Measurements from ENCODE around the gene MDK.

MDK gene

GRCh38 chr11:46348566-46349401 lies 32.7 kb upstream of the MDK start:
- DNase-seq = no peak

- no peak for DNase-seq
These were observed 30.8 kb upstream of the MDK start for GRCh38 chr11:46350695-46351094.

GRCh38 chr11:46351148-46351547 lies 30.3 kb upstream of the MDK start:
- no peak for DNase-seq

GRCh38 chr11:46351606-46352005 lies 29.9 kb upstream of the MDK start:
- DNase-seq = no peak

GRCh38 chr11:46352063-46352841 lies 29.2 kb upstream of the MDK start:
- DNase-seq = no peak

- DNase-seq = no peak
These were observed 27.8 kb upstream of the MDK start for GRCh38 chr11:46353698-46354097.

- no peak for DNase-seq
These were observed 24.5 kb upstream of the MDK start for GRCh38 chr11:46356924-46357482.

GRCh38 chr11:46357483-46357936 lies 24.0 kb upstream of the MDK start:
- DNase-seq = no peak

- no peak for DNase-seq
These were observed 21.5 kb upstream of the MDK start for GRCh38 chr11:46359953-46360352.

- DNase-seq = no peak
These were observed 20.6 kb upstream of the MDK start for GRCh38 chr11:46360878-46361277.

GRCh38 chr11:46361283-46362155 lies 19.9 kb upstream of the MDK start:
- no peak for DNase-seq

GRCh38 chr11:46362156-46363030 lies 19.1 kb upstream of the MDK start:
- no peak for DNase-seq

GRCh38 chr11:46363031-46363407 lies 18.4 kb upstream of the MDK start:
- DNase-seq = no peak

- no peak for DNase-seq
These were observed 17.9 kb upstream of the MDK start for GRCh38 chr11:46363455-46364005.

GRCh38 chr11:46364056-46364455 lies 17.4 kb upstream of the MDK start:
- DNase-seq = no peak

GRCh38 chr11:46364791-46365190 lies 16.7 kb upstream of the MDK start:
- DNase-seq = no peak

- no peak for DNase-seq
These were observed 15.2 kb upstream of the MDK start for GRCh38 chr11:46366260-46366659.

- no peak for DNase-seq
These were observed 14.8 kb upstream of the MDK start for GRCh38 chr11:46366661-46367161.

- peak; percentile 40 for DNase-seq
These were observed 14.1 kb upstream of the MDK start for GRCh38 chr11:46367244-46367915.

GRCh38 chr11:46367916-46368267 lies 13.6 kb upstream of the MDK start:
- no peak for DNase-seq
